ENCODE measurements around the gene SHE. TPM values are rescaled to one million over a fixed set of nuclear protein-coding genes. Genes with fewer than 3 reads are reported as not detected.
A peak's percentile ranks its signal among the peaks of the same experiment; 100 is the strongest.

Gene SHE
- total RNA-seq, 1 donor from 2014 or later, result 0.20 TPM

- Mint-ChIP-seq H3K27ac (ENCODE audit: unreplicated experiment) (peak overlapping the region; percentile 14), H3K4me3 (ENCODE audit: unreplicated experiment) (no peak overlapping the region), H3K4me1 (ENCODE audit: low read depth) (peaks cover 19% of the 10 kb centered on the region), H3K27me3 (ENCODE audit: low read depth) (no peaks in the 10 kb centered on the region), H3K9me3 (ENCODE audit: low read depth) (no peaks in the 10 kb centered on the region), H3K36me3 (ENCODE audit: low read depth) (peaks cover 3% of the 10 kb centered on the region)
- DNase-seq (ENCODE audit: low spot score), result no peak
- no peak for TF ChIP-seq CTCF (IDR thresholded peaks at IDR 0.05)
Observed at GRCh38 chr1:154453574-154454352, 48.4 kb downstream of the SHE start.

- Mint-ChIP-seq H3K4me1 (ENCODE audit: low read depth) (peaks cover 19% of the 10 kb centered on the region), H3K27ac (ENCODE audit: unreplicated experiment) (peak overlapping the region; percentile 13), H3K4me3 (ENCODE audit: unreplicated experiment) (no peak overlapping the region), H3K27me3 (ENCODE audit: low read depth) (no peaks in the 10 kb centered on the region), H3K9me3 (ENCODE audit: low read depth) (no peaks in the 10 kb centered on the region), H3K36me3 (ENCODE audit: low read depth) (peaks cover 3% of the 10 kb centered on the region)
- no peak for TF ChIP-seq CTCF (IDR thresholded peaks at IDR 0.05)
- DNase-seq (ENCODE audit: low spot score), result no peak
Observed at GRCh38 chr1:154453161-154453560, 49.1 kb downstream of the SHE start.

- Mint-ChIP-seq H3K27me3 (ENCODE audit: low read depth) (no peaks in the 10 kb centered on the region), H3K36me3 (ENCODE audit: low read depth) (no peaks in the 10 kb centered on the region), H3K9me3 (ENCODE audit: low read depth) (no peaks in the 10 kb centered on the region), H3K4me1 (ENCODE audit: low read depth) (peaks cover 30% of the 10 kb centered on the region), H3K4me3 (ENCODE audit: unreplicated experiment) (no peak overlapping the region), H3K27ac (ENCODE audit: unreplicated experiment) (no peak overlapping the region)
- DNase-seq (ENCODE audit: low spot score), result no peak
- no peak for TF ChIP-seq CTCF (IDR thresholded peaks at IDR 0.05)
Observed at GRCh38 chr1:154448331-154448811, 53.8 kb downstream of the SHE start.

- TF ChIP-seq CTCF (IDR thresholded peaks at IDR 0.05), result no peak
- H3K4me1 Mint-ChIP-seq (ENCODE audit: low read depth), result peaks cover 37% of the 10 kb centered on the region
- no peaks in the 10 kb centered on the region for H3K9me3 Mint-ChIP-seq (ENCODE audit: low read depth)
- no peak overlapping the region for H3K4me3 Mint-ChIP-seq (ENCODE audit: unreplicated experiment)
- H3K27ac Mint-ChIP-seq (ENCODE audit: unreplicated experiment), result peak overlapping the region; percentile 72
- no peaks in the 10 kb centered on the region for H3K27me3 Mint-ChIP-seq (ENCODE audit: low read depth)
- peaks cover 2% of the 10 kb centered on the region for H3K36me3 Mint-ChIP-seq (ENCODE audit: low read depth)
- DNase-seq (ENCODE audit: low spot score), result no peak
Observed at GRCh38 chr1:154446789-154447188, 55.4 kb downstream of the SHE start.

GRCh38 chr1:154446292-154446691, 55.9 kb downstream of the SHE start:
- peak overlapping the region; percentile 72 for H3K27ac Mint-ChIP-seq (ENCODE audit: unreplicated experiment)
- DNase-seq (ENCODE audit: low spot score), result no peak
- no peak overlapping the region for H3K4me3 Mint-ChIP-seq (ENCODE audit: unreplicated experiment)
- TF ChIP-seq CTCF (IDR thresholded peaks at IDR 0.05), result no peak
- peaks cover 2% of the 10 kb centered on the region for H3K36me3 Mint-ChIP-seq (ENCODE audit: low read depth)
- no peaks in the 10 kb centered on the region for H3K27me3 Mint-ChIP-seq (ENCODE audit: low read depth)
- H3K4me1 Mint-ChIP-seq (ENCODE audit: low read depth), result peaks cover 42% of the 10 kb centered on the region
- H3K9me3 Mint-ChIP-seq (ENCODE audit: low read depth), result no peaks in the 10 kb centered on the region
